ENCODE results near the gene SHLD1.

GRCh38 chr20:5730131-5730530 lies 20.1 kb upstream of the SHLD1 start:
- no peak for TF ChIP-seq CTCF (IDR thresholded peaks at IDR 0.05)
- no peak for TF ChIP-seq POLR2A (IDR thresholded peaks at IDR 0.05)

Measured in lower leg skin (tissue), 3 donors.